Adrenal gland (tissue), 12 donors: ENCODE data around the gene COL6A1. TPM values are rescaled to one million over a fixed set of nuclear protein-coding genes. Genes with fewer than 3 reads are reported as not detected.
"Not testable (repeated sequence)": the region's sequence is repeated elsewhere in the genome, so short reads cannot be mapped to it uniquely, and the experiment has no call there.

Experiments used
- DNase-seq, 7 donors: peaks; one replicate each; pipeline ENCODE4 v3.0.0-alpha.2; 2019 to 2020
- H3K27ac ChIP-seq, 5 donors: fragments of 200-600 bp; sonication (generic) in 4 of 5; 1 replicate in 3 of 5; 2 replicates in 2 of 5; pipeline versions ENCODE4 v1.5.1 to v1.8.0; 2016 to 2020; ENCODE audit warnings: mild to moderate bottlenecking in 1 of 5
- H3K27me3 ChIP-seq: fragments of 200-600 bp; 2 replicates; pipeline ENCODE4 v1.8.0; 2021
- H3K36me3 ChIP-seq, 2 donors: fragments of 200-600 bp; replicated peaks in 1 of 2; 1 replicate in 1 of 2; 2 replicates in 1 of 2; pipeline versions ENCODE4 v1.5.1 to v1.8.0; 2018 to 2022
- H3K4me1 ChIP-seq, 2 donors: fragments of 200-600 bp; replicated peaks in 1 of 2; 1 replicate in 1 of 2; 2 replicates in 1 of 2; pipeline versions ENCODE4 v1.5.1 to v1.8.0; 2018 to 2021
- H3K4me3 ChIP-seq, 4 donors: fragments of 200-600 bp; sonication (generic) in 3 of 4; one replicate each; pipeline ENCODE4 v1.5.1; 2016 to 2018
- H3K9me3 ChIP-seq, 3 donors: fragments of 200-600 bp; sonication (generic) in 1 of 3; replicated peaks in 1 of 3; 1 replicate in 2 of 3; 2 replicates in 1 of 3; pipeline versions ENCODE4 v1.5.1 to v1.8.0; 2016 to 2021
- POLR2A ChIP-seq, 2 donors: fragments of 450-650 bp; IDR thresholded peaks; one replicate each; pipeline ENCODE4 v1.6.1; 2017; ENCODE audit warnings: antibody characterized with exemption in 2 of 2, mild to moderate bottlenecking in 2 of 2, moderate library complexity in 1 of 2
- WGBS, 4 donors: extraction: QIAGEN DNeasy Blood & Tissue Kit in 2 of 4; methylation state at CpG; one replicate each; pipeline versions ENCODE4 v1.1.5 to v1.1.7; 2013 to 2017; 5-methylcytosine and 5-hydroxymethylcytosine counted together
- intact Hi-C, 2 donors: fragments of 100-400 bp; cut with DNase I; formaldehyde crosslinking; loops; one replicate each; pipeline versions ENCODE4 v1.14.1 to v1.15.0; 2022 to 2023
- polyA plus RNA-seq, 3 donors: library from polyadenylated mRNA; stranded (reverse); fragments of 200-250 nt in 2 of 3; fragments of 350-450 nt in 1 of 3; fragmentation: Illumina TruSeq in 1 of 3; extraction: RNeasy Lipid Tissue Mini Kit (QIAGEN cat#74804) in 1 of 3; gene quantifications; one replicate each; pipeline ENCODE4 v1.2.3, GENCODE V29; 2013 to 2014
- total RNA-seq, 9 donors: library from RNA; depleted of rRNA in 4 of 9; stranded (reverse); fragments of >200 nt in 4 of 9; fragments of 120-200 nt in 1 of 9; fragmentation: NEBNext Ultra II Directional in 1 of 9; extraction: Animal tissue kit (Norgen Biotek cat#: 25700) in 1 of 9; gene quantifications; one replicate each; pipeline versions ENCODE4 v1.1.0 to v1.2.4, GENCODE V29; 2013 to 2023
- TF ChIP-seq, protein P1 (sequence below), 6 experiments: fragments of 450-650 bp in 4 of 6; fragments of 200-600 bp in 2 of 6; sonication (generic) in 1 of 6; IDR thresholded peaks; 1 replicate in 5 of 6; 2 replicates in 1 of 6; pipeline versions ENCODE4 v1.5.1 to v1.8.0; 2016 to 2021; ENCODE audit warnings: antibody characterized with exemption in 6 of 6, mild to moderate bottlenecking in 2 of 6, moderate library complexity in 1 of 6
- donor health status: healthy with polysubstance abuse.
- donor health status: Bipolar disorder and iron deficiency.
- donor health status: DM: yes; HTN: yes; CAD: no.
- donor health status: DM: no; HTN: no; CAD: no.
- donor health status: DM: no; HTN: no; CAD: no.
- donor health status: DM: yes; HTN: yes; CAD: no.

COL6A1 gene
- total and polyA plus RNA-seq, 12 donors, result 22.3 to 490 (median 151) TPM

DNA sequence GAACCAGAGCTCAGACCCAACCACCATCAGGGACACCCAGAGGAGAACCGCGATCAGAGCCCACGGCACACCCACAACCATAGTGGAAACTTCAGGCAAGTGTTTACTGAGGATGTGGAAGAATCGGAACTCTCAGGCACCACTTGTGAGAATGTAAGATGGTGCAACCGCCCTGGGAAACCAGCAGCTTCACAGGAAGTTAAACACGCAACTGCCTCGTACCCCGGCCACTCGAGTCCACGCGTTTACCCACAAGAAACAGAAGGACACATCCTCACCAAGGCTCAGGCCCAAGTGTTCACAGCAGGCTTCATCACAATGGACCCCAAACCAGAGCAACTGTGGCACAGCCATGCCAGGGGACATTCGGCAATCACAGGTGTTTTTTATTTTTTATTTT is 64.9 kb downstream of the COL6A1 start:
- H3K27ac ChIP-seq, result no peak overlapping the region

DNA sequence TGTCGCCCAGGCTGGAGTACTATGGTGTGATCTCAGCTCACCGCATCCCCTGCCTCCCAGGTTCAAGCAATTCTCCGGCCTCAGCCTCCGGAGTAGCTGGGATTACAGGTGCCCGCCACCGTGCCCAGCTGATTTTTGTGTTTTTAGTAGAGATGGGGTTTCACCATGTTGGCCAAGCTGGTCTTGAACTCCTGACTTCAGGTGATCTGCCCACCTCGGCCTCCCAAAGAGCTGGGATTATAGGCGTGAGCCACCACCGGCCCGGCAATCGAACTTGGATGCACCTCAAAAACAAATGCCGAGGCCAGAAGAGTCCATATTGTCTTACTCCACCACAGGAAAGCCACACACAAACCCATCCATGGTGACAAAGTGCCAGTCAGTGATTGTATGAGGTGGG is 65.3 kb downstream of the COL6A1 start:
- H3K4me3 ChIP-seq, intact Hi-C loops, H3K36me3 ChIP-seq, H3K9me3 ChIP-seq, H3K27me3 ChIP-seq, H3K27ac ChIP-seq, H3K4me1 ChIP-seq: not testable (repeated sequence)
- WGBS, 4 donors, result 91 to 96% (median 95%) methylated on average over 12 of the region's 12 CpGs
- peak in 1 of 7 donors; percentile 5 for DNase-seq

More for the DNA sequence above, 64.9 kb downstream of the COL6A1 start:
- no peaks in the 10 kb centered on the region for H3K27me3 ChIP-seq
- no peaks in the 10 kb centered on the region for H3K9me3 ChIP-seq
- no peak overlapping the region for H3K4me3 ChIP-seq
- no peaks in the 10 kb centered on the region for H3K4me1 ChIP-seq
- no peaks in the 10 kb centered on the region for H3K36me3 ChIP-seq
- intact Hi-C loops, result no loop called here
- peak in 1 of 7 donors; percentile 12 for DNase-seq
- TF ChIP-seq, protein P1, sequence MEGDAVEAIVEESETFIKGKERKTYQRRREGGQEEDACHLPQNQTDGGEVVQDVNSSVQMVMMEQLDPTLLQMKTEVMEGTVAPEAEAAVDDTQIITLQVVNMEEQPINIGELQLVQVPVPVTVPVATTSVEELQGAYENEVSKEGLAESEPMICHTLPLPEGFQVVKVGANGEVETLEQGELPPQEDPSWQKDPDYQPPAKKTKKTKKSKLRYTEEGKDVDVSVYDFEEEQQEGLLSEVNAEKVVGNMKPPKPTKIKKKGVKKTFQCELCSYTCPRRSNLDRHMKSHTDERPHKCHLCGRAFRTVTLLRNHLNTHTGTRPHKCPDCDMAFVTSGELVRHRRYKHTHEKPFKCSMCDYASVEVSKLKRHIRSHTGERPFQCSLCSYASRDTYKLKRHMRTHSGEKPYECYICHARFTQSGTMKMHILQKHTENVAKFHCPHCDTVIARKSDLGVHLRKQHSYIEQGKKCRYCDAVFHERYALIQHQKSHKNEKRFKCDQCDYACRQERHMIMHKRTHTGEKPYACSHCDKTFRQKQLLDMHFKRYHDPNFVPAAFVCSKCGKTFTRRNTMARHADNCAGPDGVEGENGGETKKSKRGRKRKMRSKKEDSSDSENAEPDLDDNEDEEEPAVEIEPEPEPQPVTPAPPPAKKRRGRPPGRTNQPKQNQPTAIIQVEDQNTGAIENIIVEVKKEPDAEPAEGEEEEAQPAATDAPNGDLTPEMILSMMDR (IDR thresholded peaks at IDR 0.05), result no peak
- no peak for TF ChIP-seq POLR2A (IDR thresholded peaks at IDR 0.05)
- WGBS, 4 donors, result 85 to 94% (median 93%) methylated on average over 12 of the region's 12 CpGs

GRCh38 chr21:46048926-46049889 is 67.6 kb downstream of the COL6A1 start:
- no peaks in the 10 kb centered on the region for H3K36me3 ChIP-seq
- no peaks in the 10 kb centered on the region for H3K27me3 ChIP-seq
- intact Hi-C loops, result no loop called here
- H3K4me1 ChIP-seq, result no peaks in the 10 kb centered on the region
- 49 to 71% (median 67%) methylated on average over 21 to 27 of the region's 27 CpGs for WGBS, 4 donors
- H3K9me3 ChIP-seq, result no peaks in the 10 kb centered on the region
- TF ChIP-seq, protein P1 (IDR thresholded peaks at IDR 0.05), result no peak
- TF ChIP-seq POLR2A (IDR thresholded peaks at IDR 0.05), result no peak
- peak overlapping the region in 3 of 5 donors; percentile 16 to 85 (median 67) for H3K27ac ChIP-seq
- H3K4me3 ChIP-seq, result no peak overlapping the region
- peak in 6 of 7 donors; percentile 61 to 88 (median 73) for DNase-seq

- H3K27ac ChIP-seq, result peak overlapping the region in 2 of 5 donors; percentile 67 to 85
- no peaks in the 10 kb centered on the region for H3K27me3 ChIP-seq
- TF ChIP-seq, protein P1 (IDR thresholded peaks at IDR 0.05), result no peak
- no peak for TF ChIP-seq POLR2A (IDR thresholded peaks at IDR 0.05)
- H3K4me3 ChIP-seq, result no peak overlapping the region
- WGBS, 4 donors, result 80 to 87% (median 83%) methylated on average over 22 to 33 of the region's 33 CpGs
- intact Hi-C loops, result no loop called here
- H3K9me3 ChIP-seq, result no peaks in the 10 kb centered on the region
- DNase-seq, result peak in 1 of 7 donors; percentile 46
- no peaks in the 10 kb centered on the region for H3K36me3 ChIP-seq
- H3K4me1 ChIP-seq, result no peaks in the 10 kb centered on the region
Measured at GRCh38 chr21:46049890-46050667, 68.5 kb downstream of the COL6A1 start.
